ENCODE results near the gene MPRIP.

The MPRIP gene

DNA sequence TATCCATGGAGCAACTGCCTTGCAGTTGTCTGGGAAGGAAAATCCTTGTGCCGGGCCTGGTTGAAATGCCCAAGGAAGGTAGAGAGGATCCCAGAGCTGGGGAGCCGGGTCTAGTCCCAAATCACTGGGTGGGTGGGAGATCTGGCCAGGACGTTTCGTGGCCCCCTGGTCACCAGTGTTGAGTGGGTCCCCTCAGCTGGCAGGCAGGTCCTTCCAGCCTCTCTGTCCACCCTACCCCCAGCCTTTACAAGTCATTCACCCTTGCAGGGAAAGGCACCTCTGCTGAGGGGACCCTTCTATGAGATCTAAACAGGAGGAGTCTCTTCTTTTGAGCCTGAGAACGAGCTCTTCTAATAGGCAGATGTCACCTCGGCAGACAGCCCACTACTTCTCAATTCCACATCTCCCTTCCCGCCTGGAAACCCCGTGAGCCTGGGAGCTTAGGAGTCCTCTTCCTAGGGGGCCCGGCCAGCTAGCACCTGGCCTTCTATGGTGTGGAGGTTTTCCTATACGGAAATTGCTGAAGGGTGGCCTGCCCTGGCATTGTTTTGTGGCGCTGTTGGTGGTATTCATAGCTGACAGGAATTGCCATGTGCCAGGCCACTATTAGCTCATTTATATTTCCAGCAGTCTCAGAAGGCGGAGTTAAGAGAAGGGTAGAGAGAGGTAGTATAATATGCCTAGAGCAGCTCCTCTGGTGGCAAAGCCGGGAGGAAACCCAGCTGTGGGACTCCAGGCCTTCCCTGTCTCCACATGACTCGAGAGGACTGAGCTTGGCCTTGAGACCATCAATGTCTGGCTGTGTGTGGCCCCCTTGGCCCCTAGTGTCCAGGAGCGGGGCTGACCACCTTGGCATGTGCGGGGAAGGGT is 13.3 kb downstream of the MPRIP start:
- TF ChIP-seq, protein P1, sequence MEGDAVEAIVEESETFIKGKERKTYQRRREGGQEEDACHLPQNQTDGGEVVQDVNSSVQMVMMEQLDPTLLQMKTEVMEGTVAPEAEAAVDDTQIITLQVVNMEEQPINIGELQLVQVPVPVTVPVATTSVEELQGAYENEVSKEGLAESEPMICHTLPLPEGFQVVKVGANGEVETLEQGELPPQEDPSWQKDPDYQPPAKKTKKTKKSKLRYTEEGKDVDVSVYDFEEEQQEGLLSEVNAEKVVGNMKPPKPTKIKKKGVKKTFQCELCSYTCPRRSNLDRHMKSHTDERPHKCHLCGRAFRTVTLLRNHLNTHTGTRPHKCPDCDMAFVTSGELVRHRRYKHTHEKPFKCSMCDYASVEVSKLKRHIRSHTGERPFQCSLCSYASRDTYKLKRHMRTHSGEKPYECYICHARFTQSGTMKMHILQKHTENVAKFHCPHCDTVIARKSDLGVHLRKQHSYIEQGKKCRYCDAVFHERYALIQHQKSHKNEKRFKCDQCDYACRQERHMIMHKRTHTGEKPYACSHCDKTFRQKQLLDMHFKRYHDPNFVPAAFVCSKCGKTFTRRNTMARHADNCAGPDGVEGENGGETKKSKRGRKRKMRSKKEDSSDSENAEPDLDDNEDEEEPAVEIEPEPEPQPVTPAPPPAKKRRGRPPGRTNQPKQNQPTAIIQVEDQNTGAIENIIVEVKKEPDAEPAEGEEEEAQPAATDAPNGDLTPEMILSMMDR (IDR thresholded peaks at IDR 0.05; ENCODE audit: low read depth, low read length) = no peak
- no peak for DNase-seq (ENCODE audit: extremely low read depth, low read depth)

DNA sequence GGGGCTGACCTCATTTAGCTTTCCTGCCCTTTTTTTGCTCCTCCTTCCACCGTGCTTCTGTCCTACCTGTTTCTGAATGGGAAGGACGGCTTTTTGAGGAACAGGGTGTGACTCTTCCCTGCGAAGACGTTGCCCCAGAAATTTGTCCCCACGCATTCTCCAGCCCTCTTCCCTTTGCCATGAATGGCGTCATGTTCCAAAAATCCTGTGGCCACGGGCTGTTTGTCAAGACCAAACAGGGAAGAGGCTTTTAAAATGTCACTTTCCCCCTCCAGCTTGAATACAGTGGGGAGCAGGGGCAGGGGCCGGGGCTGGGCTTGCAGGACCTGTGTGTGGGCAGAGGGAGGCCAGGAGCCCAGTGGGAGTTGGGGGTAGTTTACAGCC is 13.9 kb downstream of the MPRIP start:
- DNase-seq (ENCODE audit: extremely low read depth, low read depth) = no peak
- TF ChIP-seq, protein P1 (IDR thresholded peaks at IDR 0.05; ENCODE audit: low read depth, low read length) = no peak

DNA sequence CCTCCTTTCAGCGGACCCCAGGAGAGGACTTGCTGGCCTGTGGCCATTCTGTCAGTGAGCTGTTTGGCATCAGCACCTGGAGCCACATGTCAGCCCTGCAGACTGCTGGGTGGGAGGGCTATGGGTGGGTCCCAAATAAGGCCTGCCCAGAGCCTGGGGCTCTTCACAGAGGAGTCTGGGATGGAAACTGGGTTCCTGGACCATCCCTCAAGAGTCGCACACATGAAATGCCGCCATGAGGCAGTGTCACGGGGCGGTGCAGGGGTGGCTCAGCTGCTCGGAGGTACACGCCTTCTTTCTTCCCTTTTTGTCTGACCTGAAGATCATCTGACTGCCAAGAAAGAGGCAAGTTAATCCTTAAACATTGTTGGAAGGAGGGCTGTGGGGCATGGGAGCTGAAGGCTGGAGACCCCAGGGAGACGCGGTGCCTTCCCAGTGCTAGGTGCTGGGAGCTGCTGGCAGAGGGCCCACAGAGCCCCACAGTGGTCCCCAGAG is 14.8 kb downstream of the MPRIP start:
- no peak for DNase-seq (ENCODE audit: extremely low read depth, low read depth)
- TF ChIP-seq, protein P1 (IDR thresholded peaks at IDR 0.05; ENCODE audit: low read depth, low read length) = no peak

DNA sequence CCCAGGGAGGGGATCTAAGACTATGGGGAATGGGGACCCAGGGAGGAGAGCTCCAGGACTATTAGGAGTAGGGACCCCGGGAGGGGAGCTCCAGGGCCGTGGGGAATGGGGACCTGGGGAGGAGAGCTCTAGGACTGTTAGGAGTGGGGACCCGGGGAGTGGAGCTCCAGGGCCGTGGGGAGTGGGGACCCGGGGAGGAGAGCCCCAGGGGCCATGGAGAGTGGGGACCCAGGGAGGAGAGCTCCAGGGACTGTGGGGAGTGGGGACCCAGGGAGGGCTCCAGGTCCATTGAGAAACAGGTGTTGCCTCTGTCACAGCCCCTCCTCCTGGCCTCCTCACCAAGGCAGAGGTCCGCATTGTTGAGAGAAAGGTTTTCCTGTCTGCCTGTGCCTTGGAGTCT is 16.0 kb downstream of the MPRIP start:
- DNase-seq (ENCODE audit: extremely low read depth, low read depth) = no peak
- TF ChIP-seq, protein P1 (IDR thresholded peaks at IDR 0.05; ENCODE audit: low read depth, low read length) = no peak

DNA sequence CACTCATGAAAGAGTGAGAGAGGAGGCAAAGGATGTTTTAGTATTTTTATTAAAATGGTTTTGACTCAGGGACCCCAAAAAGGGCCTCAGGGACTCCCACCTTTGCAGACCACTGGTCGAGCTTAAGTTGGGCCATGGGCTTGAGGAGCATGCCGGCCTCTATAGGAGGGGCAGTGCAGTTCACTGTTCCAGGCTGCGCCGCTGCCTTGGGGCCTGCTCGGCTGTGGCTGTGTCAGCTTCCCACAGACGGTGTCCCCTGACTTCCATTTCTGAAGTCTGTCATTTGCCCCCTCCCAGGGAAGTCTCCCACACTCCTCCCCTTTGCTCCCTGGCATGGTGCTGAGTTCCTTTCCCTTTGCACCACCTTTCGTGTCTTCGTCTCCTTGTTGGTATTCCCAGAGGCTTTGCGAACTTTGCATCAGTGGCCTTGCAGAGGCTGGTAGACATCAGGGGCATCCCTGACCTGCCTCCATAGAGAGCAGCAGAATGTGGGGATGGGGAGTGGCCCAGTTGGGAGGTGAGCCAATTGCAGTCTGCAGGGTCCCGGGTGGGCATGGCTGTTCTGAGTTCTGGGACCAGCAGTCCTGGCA is 17.1 kb downstream of the MPRIP start:
- TF ChIP-seq, protein P1 (IDR thresholded peaks at IDR 0.05; ENCODE audit: low read depth, low read length) = no peak
- no peak for DNase-seq (ENCODE audit: extremely low read depth, low read depth)

DNA sequence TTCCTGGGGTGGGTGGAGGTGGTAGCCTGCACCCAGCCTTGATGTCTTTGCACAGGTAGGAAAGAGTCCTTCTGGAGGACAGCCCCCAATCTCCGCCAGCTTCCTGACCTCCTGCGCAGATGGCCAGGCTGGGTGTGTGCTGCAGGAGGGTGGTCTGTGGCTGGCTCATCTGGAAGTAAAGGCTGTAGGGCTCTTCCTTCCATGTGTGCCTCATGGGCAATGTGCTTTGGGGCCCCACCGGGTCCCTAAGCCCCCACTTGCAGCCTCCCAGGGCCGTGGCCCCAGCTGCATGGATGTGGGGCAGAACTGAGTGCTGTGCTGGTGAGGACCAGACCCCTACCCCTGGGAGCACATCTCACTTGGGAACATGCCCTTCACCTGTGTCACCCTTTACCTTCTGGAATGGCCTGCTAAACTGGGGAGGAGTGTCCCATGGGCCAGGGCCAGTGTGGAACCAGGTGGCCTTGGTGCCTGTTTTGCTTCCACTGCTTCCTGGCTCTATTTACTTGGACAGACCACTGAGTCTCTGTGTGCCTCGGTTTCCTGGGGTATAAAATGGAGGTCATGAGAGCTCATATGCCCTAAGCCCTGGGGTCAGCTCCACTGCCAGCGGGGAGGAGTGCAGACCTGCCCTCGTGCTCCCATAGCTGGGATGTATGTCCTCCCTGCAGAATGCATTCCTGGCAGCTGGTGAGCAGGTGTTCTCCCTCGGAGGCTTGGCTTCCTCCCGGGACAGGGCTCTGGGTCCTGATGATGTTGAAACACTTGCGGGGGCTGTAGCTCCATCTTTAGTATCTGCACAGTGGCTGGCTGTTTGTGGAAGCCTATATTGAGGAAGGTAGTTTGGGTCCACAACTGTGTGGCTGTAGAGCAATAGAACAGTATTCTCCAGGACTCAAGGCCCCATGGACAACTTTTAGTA is 18.0 kb downstream of the MPRIP start:
- no peak for DNase-seq (ENCODE audit: extremely low read depth, low read depth)
- TF ChIP-seq, protein P1 (IDR thresholded peaks at IDR 0.05; ENCODE audit: low read depth, low read length) = no peak

Data from AG09319 (cell line).